GM15510 (cell line): ENCODE measurements around the gene TBX5.

Experiments
- POLR2A ChIP-seq: IDR thresholded peaks from 3 replicates; pipeline ENCODE4 v1.6.1; 2011; ENCODE audit warnings: borderline replicate concordance; ENCODE audit not compliant: insufficient read length; ENCODE audit errors: extremely low read depth

The TBX5 gene

DNA sequence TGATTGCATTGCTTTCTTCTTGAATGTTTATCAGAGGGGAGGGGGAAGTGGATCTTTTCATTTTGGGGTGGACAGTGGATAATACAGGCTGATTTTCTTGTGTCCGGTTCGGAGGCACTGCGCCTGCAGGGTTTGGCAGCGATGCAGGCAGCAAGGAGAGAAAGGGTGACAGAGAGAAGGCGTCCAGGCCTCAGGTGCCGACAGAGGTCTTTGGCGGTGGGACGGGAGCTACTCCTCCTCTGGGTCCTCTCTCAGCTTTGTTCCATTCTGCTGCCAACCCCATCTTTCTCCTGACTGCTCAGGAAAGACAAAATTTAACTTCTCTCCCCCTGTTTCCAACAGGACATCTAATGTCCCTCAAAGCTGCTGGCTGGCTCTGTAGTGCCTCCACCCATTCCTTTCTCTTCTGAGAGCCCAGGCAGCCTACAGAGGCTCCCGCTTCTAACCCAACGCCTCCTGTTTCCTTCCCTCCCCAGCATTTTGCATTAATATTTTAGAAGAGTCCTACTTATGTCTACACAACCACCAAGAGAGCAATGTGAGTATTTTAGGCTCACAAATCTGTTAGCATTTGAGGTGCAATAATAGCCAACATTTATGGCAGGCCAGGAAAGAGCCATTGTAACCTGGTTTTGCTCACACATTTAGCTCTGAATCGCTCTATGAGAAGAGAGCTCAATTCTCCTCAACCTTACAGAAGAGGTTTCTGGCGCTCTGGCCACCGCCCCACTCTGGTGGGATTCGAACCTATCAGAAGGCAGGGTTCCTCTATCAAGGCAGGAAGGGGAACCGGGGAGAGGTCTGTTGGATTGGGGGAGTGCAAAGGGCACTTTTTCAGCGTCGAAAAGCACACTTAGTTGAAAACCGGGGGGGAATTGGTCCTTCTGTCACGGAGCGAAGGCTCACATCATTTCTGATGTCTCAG, 7.1 kb upstream of the TBX5 start:
- no peak for TF ChIP-seq POLR2A

GRCh38 chr12:114412307-114412706, 6.4 kb upstream of the TBX5 start:
- TF ChIP-seq POLR2A = no peak

- no peak for TF ChIP-seq POLR2A
Observed at GRCh38 chr12:114411071-114411837, 5.3 kb upstream of the TBX5 start.

- TF ChIP-seq POLR2A = no peak
Observed at GRCh38 chr12:114409852-114410600, 4.1 kb upstream of the TBX5 start.

DNA sequence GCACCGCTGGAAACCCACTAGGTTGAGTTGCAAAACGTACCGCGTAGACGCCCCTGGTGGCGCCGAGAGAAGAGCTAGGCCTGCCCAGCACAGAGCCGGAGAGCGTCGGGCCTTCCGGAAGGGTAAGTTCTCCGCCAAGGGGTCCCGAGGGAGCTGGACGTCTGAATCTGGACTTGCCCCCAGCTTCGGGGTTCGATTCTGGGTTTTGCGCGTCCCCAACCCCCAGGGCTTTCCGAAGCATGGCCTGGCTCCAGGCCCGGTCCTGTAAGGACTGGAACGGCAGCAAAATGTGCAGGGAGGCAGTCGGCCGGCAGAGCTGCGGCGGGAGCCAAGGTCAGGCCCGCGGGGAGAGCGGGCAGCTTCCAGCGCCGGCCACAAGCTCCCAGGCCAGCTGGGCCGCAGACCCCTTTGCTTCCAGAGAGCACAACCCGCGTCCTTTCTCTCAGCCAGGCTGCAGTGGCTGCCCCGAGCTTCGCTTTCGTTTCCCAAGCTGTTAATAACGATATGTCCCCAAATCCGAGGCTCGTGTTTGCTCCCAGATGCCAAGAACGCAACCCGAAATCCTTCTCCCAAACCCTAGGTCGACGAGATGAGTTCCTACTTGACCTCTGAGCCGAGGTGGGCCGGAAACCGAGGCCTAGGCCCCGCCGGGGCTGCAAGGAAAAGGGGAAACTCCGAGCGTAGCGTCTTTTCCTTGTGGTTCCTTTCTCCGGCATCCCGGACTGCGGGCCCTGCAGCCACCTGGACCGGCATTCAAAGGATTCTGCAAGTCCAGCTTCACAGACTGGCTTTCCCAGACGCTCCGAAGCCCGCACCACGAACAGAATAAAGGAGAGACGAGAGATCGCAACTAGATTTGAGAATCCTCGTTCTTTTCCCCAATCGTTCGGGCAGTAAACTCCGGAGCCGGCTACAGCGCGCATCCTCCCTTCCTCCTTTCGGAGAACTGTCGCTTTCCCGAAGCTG, 3.2 kb upstream of the TBX5 start:
- no peak for TF ChIP-seq POLR2A

GRCh38 chr12:114408471-114408885, 2.5 kb upstream of the TBX5 start:
- no peak for TF ChIP-seq POLR2A

DNA sequence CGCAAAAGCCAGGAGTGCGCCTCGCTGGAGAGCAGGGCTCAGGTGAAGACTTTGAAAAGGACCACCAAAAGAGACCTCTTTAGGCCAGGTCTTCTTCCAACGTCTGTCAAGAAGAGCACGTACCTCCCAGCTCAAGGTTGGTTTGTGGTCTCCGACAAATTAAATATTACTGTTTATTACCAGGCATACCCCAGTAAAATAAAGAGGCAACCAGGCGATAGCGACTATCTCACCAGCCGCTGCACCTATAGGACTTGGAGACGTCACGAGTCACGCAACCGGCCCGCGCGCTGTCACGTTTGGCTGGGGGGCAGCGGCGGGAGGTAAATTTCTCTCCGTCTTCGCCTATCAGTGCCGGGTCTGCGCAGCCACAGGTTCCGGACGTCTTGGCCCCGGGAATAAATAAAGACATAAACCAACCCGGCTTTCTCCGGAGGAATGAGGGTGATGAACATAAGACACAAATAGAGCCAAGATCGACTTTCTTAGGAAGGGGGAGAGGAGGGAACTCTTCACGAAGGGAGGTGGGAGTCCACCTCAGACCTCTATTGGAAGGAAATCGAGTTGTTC, 2.0 kb upstream of the TBX5 start:
- no peak for TF ChIP-seq POLR2A

- TF ChIP-seq POLR2A = no peak
Observed at GRCh38 chr12:114406984-114407841, 1.3 kb upstream of the TBX5 start.

DNA sequence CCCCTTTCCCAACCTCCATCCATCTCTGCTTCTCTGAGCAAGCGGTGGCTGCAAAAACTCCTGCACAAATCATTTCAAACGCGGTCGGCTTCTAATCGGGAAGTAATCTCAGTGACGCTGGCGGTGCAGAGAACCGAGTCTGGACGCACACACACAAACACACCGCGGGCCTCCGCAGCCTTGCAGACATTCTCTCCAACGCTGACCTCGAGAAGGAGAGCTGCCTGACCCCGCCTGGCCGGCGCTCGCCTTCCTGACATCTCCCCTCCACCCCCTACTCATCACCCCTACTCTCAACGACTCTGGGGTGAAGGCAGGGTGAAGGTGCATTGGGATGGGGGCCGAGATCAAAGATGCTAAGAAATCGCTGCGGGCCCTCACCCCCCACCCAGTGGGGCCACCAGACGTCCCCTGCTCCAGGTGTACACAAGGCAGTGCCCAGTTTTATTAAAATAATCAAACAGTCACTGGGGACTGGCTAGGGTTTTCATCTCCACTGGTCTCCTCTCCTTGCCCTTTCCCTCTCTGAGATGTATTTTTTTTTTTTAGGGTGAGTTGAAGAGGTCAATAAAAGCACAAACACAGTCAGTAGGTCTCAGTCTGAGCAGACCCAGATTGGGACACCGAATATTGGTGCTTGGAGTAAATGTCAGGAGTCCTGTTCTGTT, 506 bp upstream of the TBX5 start:
- no peak for TF ChIP-seq POLR2A

GRCh38 chr12:114404926-114405518, 922 bp downstream of the TBX5 start:
- no peak for TF ChIP-seq POLR2A

- TF ChIP-seq POLR2A = no peak
Observed at GRCh38 chr12:114404083-114404925, 1.6 kb downstream of the TBX5 start.
